ENCODE data around the gene IQCM.

The IQCM gene

DNA sequence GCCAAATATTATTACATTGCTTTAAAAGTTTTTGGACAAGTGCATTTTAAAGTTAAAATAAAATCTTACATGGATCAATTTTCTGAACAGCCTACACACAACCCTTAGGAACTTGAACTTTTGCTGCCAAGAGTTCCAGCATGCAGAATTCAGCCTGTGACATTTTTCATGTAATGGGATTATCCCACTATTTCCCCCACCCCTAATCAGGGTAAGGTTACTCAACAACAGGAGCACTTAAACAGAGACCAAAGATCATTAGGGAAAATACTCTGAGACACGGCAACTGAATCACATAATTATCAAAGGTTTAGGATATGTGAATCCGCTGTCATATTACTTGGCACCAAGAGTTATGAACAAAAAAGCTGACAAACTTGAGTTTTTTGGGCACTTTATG is 47.2 kb downstream of the IQCM start:
- no peak for DNase-seq (ENCODE audit: low spot score)

DNA sequence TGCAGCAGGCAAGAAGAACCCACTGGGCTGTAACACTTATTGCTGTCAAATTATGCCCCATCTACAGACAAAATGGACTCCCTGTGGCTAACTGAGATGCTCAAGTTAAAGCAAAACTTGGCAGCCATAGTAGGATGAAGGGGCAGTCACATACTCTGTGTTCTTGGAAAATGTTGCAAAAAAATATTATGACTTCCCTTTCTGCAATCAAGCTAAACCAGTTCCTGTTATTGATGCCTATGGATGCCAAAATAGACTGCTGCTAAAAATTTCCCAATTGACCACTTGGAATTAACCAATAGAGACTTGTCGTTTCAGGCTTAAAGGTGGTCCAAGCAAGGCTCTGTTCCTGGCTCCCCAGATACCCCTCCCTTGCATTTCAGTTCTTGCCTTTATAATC is 49.5 kb downstream of the IQCM start:
- DNase-seq (ENCODE audit: low spot score) = no peak

DNA sequence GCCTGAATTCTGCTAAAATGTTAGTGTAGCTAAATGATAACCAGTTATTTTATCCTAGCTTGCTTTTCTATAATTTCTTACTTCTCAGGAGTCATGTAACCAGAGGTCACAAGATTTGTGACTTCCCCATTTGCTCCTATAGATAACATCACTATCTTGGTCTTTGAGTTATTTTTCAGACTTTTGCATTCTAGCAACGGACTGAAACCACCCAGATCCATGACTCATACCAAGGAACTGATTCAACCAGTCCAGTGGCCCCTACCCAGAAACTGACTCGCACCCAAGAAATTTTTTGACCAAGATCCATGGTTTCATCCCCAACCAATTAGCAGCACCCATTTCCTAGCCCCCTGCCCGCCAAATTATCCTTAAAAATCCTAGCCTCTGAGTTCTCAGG is 50.0 kb downstream of the IQCM start:
- DNase-seq (ENCODE audit: low spot score) = no peak

DNA sequence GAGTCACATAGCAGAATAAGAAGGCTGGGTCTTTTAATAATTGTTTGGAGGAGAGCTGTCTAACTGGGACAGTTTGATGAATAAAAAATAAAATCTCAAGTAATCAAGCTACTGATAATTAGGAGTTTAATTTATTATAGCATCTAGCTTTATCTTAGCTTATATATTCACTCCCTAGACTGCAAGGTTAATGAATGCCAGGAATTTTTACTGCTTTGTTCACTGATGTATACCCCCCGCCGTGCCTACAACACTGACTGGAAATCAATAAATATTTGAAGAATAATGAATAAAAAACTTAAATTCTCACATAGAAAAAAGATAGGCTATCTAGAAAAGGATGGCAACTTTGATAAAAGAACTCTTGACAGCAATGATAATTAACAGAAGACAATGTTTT is 59.7 kb downstream of the IQCM start:
- no peak for DNase-seq (ENCODE audit: low spot score)

DNA sequence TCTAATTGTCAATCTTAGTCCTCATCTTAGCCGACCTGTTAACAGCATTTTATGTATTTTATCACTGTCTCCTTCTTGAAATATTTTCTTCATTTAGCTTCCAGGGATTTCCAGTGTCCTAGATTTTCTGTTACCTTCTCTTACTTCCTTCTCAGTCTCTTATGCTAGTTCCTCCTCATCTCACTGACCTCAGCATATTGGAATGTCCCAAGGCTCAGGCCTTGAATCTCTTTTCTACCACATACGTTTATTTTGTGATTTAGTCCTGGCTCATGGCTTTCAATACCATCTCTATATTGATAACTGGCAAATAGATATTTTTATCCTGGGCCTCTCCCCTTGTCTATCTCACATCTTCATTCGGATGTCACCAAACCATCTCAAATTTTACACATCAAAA is 61.1 kb downstream of the IQCM start:
- no peak for DNase-seq (ENCODE audit: low spot score)

DNA sequence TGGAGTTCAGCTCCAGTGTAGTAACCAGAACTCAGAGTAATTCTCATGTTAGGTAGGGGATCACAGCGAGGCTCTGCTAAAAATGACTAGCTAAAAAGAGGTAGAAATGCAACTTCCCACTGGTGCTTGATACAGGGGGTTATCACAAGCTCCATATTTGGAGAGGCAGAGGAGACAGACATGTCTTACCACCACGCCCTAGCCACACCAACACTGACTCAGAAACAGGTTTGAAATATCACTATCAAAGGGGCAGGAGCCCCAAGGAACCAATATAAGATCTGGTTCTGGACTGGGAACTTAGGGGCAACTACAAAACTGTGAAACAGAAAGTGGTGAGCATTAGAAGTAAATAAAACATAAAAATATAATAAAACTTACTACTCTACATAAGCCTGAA is 62.9 kb downstream of the IQCM start:
- no peak for DNase-seq (ENCODE audit: low spot score)

DNA sequence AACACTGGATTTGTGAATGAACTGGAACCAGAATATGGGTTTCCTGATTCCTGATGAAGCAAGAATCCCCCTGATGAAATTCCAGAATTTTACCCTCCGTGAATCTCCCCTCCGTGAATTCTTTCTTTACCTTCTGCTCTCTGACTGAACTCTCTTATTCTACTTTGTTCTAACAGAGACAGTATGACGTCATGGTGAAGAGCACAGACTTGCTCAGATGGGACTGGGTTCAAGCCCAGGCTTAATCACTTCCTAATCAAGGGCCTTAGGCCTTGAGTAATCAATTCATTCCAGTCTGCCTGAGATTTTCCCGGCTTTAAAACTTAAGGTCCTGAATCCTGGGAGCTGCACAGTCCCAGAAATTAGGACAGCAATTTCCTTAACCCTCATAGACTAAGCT is 64.5 kb downstream of the IQCM start:
- DNase-seq (ENCODE audit: low spot score) = no peak

DNA sequence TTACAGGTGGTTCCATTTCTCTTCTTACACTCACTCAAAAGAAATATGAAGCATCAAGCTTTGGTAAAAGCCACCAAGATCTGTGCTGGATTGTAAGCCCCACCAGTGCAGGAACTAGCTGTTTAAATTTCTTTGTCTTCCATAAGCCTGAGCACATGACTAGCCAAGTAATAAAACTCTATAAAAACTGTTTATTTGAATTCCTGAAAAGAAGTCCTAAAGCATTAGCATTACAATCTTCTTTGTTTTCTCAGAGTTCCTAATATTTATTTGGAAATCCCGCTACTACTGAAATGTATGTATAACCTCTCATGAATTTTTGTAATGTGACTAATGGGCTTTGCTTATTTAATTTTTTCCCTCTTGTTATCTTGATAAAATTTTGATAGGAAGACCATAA is 65.9 kb downstream of the IQCM start:
- DNase-seq (ENCODE audit: low spot score) = no peak

DNA sequence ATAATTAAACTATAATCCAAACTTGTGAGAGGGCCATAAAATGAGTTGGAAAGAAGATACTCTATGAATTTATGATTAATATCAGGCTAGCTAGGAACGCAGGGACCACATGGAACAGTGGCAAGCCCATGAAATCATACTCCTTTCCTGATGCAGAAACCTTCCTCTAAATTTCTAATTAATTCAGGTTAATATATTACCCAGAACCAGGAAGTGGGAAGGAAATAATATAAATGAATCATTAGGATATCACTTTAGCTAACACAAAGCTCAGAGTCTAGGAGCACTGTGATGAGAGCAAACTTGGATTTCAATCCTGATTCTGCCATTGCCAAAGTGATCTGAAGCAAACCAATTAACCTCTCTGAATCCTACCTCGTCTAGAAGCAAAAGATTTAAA is 68.0 kb downstream of the IQCM start:
- DNase-seq (ENCODE audit: low spot score) = no peak

DNA sequence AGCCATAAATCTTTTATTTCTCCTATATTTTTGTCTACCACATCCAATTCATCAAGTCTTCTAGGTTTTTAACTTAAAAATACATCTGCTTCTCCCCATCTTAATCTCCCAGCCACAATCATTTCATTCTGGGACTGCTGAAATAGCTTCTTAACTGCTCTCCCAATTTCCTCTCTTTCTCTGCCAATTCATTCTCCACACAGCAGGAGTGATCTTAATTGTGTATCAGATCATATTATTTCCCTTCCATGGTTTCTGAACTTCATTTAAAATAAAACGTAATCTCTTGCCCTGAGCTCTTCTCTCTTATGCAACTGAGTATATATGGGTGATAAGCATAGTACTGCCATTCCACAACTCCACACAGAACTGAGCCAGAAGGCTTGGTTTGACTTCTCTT is 69.4 kb downstream of the IQCM start:
- no peak for DNase-seq (ENCODE audit: low spot score)

DNA sequence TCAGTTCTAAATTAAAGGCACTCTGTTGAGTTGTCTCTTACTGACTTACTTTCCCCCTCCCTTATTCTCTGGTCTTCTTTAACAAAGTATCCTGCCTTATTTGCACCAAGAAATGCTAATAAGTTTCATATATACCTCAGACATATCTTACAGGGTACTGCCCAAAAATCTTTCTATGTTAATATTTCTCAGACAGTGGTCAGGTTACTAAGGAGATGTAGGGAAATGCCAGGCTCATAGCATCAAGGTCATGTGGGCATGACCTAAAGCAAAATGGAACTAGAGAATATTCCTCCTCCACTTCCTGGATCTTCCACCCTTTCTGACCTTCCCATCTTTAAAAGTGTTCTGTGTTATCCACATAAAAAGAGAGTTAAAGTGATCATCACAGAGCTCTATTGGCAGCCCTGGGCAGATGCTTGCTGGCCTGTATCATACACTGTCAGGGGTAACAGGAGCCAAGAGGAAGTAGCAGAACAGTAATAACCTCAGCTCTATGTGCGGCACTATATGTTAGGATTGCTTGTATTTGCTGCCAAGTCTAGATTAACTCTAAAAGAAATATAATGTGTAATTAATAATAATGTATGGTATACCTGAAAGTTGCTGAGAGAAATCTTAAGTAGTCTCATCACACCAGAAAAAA is 74.3 kb downstream of the IQCM start:
- DNase-seq (ENCODE audit: low spot score) = no peak

DNA sequence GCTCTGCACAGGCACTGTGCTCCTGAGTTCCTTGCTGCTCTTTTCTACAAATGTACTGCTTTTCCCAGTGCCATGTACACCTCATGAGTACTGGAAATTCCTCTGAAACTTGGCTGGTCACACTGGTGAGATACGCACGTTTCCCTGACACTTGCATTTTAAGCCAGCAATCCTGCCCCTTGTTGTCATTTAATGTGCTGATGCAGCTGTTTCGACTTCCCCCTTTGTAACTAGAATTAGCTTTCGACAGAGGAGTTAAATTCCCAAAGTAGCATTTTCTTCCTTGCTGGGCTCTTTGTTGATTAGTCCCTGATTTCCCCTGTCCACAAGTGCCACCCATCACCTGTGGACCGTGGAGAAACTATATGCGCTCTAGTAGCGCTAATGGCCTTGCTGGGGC is 77.5 kb downstream of the IQCM start:
- DNase-seq (ENCODE audit: low spot score) = no peak

DNA sequence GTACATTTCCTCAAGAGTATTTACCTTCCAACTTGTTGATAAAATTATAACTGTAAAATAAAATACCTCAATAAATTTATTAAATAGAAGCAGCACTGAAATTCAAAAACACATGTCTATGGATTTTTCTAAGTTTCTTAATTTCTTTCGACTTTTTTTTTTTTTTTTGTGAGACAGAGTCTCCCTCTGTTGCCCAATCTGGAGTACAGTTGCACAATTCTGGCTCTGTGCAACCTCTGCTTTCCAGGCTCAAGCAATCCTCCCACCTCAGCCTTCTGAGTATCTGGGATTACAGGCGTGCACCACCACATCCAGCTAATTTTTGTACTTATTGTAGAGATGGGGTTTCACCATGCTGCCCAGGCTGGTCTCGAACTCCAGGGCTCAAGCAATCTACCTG is 79.8 kb downstream of the IQCM start:
- no peak for DNase-seq (ENCODE audit: low spot score)

DNA sequence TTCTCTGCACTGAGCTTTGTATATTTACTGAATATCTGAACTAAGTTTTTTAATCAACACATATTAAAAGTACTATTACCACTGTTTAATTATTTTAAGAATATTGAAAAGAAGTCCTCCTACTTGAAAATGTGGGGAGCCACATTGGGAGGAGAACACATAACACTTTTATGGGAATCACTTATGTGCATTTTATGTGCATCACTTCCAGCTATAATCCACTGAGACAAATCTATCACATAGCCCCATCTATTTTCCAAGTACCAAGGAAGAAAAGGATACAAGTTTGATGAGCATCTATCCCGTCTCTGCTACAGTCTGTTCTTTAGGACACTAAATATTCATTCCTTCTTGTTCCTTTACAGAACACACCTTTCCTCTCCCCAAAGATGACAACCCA is 87.2 kb downstream of the IQCM start:
- DNase-seq (ENCODE audit: low spot score) = no peak

DNA sequence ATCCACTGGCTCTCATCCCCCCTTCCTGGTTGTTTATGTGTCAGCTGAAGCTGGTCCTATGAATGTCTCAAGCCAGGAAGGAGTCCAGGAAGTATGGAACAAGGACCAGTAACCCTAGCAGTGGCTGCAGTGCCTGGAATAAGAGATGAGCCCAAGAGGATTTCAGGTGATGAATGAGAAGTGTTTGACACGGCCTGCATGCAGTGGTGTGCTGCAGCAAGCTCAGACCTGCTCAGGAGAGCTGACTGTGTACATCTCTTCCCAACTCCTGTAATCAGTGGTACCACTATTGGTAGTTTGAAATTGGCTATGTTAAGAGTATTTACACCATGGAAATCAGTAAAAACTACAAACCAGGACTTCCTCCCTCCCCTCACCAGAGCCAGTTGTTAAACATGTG is 88.0 kb downstream of the IQCM start:
- DNase-seq (ENCODE audit: low spot score) = no peak

DNA sequence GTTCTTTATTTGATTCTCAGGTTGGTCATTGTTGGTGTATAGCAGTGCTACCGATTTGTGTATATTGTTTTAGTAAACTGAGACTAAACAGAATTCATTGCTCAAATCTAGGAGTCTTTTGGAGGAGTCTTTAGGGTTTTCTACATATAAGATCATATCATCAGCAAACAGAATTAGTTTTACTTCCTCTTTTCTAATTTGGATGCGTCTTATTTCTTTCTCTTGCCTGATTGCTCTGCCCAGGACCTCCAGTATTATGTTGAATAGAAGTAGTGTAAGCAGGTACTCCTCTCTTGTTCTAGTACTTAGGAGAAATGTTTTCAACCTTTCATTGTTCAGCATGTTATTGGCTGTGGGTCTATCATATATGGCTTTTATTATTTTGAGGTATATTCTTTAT is 92.6 kb downstream of the IQCM start:
- DNase-seq (ENCODE audit: low spot score) = no peak

DNA sequence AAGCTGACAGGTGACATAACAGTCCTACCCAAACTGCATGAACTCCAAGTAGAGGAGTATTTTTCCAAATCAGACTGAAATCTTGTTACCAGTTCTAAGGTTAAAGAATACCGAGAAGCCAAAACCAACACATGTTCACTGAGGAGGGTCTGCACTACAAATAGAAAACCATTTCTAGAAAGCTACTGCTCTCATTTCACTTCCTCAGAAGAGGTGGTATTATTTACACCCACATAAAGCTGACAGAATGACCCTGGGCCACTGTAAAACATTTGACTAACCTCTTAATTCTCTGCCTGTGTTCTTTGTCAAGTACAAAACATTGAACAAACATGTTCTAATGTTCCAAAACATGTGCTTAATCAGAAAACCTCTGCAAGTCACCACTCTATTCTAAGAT is 95.8 kb downstream of the IQCM start:
- DNase-seq (ENCODE audit: low spot score) = no peak

DNA sequence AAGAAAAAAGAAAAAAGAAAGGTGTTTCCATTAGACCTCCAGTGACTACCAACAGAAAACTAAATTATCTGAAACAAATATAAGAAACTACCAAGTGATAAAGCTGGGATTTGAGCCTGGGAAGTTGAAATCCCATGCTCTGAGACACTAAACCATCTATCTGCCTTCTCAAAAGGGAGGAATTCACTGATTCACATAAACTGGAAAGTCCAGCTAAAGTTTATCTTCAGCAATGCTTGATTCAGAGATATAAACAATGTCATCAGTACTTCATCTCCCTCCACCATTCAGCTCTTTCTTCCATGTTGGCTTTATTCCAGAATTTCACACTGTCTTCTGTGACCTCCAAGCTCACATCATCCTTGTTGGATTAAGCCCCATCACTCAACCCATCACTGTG is 96.3 kb downstream of the IQCM start:
- DNase-seq (ENCODE audit: low spot score) = no peak

DNA sequence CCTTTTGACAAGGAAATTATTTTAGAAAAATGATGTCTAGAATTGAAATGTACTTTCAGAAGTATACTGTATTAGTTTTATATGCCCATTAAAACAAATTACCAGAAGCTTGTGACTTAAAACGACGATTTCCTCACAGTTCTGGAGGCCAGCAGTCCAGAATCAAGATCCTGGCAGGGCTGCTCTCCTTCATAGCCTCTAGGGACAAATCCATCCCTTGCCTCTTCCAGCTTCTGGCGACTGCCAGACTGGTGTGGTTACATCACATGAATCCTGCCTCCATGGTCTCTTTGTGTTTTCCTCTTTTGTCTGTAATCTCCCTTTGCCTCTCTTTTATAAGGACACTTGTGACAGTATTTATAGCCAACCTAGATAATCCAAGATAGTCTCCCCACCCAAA is 97.1 kb downstream of the IQCM start:
- no peak for DNase-seq (ENCODE audit: low spot score)

DNA sequence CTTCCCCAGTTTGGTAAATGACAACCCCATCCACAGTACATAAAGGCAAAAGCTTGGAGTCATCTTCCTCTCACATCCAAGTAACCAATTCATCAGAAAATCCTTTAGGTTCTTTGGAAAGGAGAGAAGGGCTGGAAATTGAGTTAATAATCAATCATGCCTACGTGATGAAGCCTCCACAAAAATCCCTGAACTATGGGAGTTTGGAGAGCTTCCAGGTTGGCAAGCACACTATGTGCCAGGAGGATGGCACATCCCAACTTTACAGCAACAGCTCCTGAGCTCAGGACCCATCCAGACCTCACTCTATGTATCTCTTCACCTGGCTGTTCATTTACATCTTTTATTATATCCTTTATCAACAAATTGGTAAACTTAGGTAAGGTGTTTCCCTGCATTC is 98.9 kb downstream of the IQCM start:
- DNase-seq (ENCODE audit: low spot score) = no peak

DNA sequence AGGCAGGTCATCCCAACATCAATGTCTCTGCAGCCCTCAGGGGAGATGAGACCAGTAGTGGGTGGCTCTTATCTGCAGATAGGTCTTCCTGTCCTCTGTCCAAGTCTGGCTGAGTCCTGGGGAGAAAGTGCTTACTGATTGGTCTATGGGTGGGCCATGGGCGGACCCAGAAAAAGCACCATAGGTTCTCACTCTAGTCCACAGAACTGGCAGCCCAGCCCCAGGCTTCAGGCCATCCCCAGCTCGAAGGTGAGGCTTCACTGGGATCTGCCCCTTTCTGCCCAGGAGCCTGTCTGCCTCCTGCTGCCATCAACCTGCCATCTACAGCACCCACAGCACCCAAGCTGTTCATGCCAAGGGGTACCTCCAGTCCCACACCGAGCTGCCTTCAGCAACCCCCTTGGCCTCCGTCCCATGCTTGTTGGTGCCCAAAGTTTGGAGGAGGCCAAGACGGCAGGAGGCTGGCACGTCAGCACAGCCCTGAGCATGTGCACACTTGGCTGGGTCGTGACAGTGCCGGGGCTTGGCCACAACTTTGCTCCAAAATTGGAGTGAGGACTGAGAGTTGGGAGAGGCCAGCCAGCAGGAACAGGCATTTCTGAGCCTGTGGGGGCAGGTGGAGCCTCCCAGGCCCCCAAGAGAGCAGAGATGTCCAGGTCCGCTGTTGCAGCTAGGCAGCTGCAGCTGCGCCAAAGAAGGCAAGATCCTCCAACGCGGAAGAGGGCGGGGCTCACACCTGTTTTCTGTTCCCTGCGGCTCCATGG is 99.6 kb downstream of the IQCM start:
- no peak for DNase-seq (ENCODE audit: low spot score)

DNA sequence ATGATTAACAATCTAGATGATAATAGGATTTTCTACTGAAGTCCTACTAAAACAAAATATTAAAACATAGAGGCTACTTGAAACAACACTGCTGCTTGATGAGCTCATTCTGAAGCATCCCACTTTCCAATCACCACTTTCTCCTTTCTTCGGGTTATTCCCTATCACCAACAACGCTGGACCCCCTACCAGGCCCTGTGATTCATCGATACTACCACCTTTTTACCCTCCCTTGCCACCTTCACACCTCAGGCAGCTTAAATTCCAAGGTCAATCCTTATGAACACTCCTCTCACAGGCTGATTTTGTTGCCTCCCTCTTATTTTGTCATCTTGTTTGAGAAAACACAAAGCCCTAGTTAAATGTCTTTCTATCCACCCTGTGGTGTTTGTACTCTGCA is 102.6 kb downstream of the IQCM start:
- DNase-seq (ENCODE audit: low spot score) = no peak

DNA sequence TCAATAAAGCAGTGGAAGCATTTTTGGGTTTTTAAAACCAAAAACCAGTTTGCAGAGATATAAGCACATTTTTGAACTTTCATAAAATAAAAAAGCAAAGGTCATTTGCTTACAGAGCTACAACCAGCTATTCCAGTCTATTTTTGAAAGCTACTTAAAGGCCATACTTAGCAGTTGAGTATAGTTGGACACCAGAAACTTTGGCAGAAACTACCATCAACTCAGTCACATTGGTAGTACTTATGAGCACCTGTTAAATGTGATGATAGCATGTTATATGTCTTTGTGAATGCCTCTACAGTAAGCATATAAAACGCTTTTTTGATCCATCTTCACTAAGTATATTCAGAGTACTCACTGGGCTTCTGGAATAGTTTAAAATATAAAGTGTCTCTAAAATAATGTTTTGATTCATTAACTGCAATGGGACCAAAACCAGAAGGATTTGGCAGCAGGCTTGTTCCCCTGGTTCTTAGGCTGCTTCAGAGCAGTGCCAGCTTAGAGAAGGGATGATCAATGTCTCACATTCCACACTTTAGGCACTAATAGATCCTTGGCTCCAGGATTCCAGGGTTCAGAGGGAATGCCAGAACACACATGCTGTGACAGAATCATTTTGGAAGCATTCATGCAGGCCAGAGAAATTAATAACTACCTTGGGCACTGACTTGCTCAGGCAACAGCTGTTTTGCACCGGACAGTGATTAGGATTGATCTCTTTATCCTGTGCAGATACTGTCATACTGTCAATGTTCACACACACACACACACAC is 103.9 kb downstream of the IQCM start:
- no peak for DNase-seq (ENCODE audit: low spot score)
